ENCODE measurements around the gene LAMTOR5. TPM values are rescaled to one million over a fixed set of nuclear protein-coding genes. Genes with fewer than 3 reads are reported as not detected.

The LAMTOR5 gene
- total and polyA plus RNA-seq, 7 experiments from 2014 or later, result 63.3 to 238 (median 87.5) TPM

GRCh38 chr1:110450929-110451328 lies 43.4 kb upstream of the LAMTOR5 start, which contains the start of gene PROK1:
Gene PROK1, plus strand, starts transcription at chr1:110451149. Its CDS starts 68 bp downstream, at chr1:110451217.
- no peaks in the 10 kb centered on the region for H3K9me3 Mint-ChIP-seq
- POLR2A ChIA-PET, result no interaction called here
- intact Hi-C loops (cut with micrococcal nuclease), result no loop called here

DNA sequence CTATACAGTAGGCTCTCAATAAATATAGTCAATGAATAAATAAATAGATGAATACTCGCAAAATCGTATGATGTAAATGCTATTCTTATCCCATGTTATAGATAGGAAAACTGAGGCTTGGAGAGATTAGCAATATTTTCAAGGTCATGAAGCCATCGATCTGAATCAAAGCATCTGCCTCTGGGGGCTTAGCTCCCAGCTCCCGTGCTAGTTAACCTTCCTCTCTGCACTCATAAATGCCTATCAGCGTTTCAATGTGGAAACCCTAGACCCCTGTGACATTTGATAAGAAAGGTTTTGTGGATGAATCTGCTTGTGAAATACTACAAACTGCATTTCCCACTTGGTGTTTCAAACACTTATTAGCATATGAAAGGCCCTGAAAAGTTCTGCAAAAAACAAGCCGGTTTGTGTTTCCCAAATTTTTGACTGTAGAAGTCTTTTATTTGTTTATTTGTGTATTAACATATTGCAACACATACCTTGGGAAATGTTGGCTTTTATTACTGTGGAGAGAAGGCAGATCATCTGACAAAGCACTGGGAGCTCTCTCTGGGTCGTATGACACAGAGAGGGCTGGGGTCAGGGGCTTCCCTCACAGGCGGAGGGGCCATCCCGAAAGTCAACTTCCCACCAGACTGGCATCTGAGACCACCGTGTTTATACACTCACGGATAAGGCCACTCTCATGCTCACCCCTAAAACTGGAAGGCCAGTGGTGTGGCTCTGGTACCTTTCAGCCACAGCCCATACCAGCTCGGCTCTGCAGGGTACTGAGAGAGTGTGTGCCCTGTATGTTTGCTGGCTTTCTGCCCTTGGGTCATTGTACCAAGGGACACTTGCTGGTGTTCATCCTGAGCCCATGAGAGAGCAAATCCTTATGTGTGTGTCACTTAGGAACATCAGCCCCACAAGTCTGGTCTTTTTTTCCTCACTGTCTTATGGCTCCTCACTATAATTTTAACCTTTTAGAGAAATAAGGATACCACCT lies 42.5 kb upstream of the LAMTOR5 start:
- Mint-ChIP-seq H3K9me3 (no peaks in the 10 kb centered on the region), H3K27me3 (peaks cover 0 to 32% (median 12%) of the 10 kb centered on the region in 5 donors)

More at GRCh38 chr1:110450929-110451328, 43.4 kb upstream of the LAMTOR5 start, which contains the start of gene PROK1:
- Histone ChIP-seq H3K27me3 (ENCODE audit: control insufficient read depth in 2 of 2, insufficient read depth in 2 of 2, low read length in 2 of 2) (no peaks in the 10 kb centered on the region), H3K27ac (ENCODE audit: low read depth, low read length) (no peak within 1 kb of the TSS), H3K36me3 (ENCODE audit: control insufficient read depth in 2 of 3, insufficient read depth in 3 of 3, low read length in 3 of 3) (no peaks in the 10 kb centered on the region), H3K4me3 (ENCODE audit: low read length) (no peak within 1 kb of the TSS), H3K4me1 (ENCODE audit: control insufficient read depth in 2 of 2, insufficient read depth in 2 of 2, low read length in 2 of 2) (no peaks in the 10 kb centered on the region), H3K9me3 (ENCODE audit: control insufficient read depth in 2 of 3, low read length in 3 of 3) (no peaks in the 10 kb centered on the region)
- CTCF ChIA-PET, result interaction anchor here (2.0 kb wide), 1 partner anchor 254 kb away, joined by 5 read pairs; no protein-coding TSS in a partner anchor
- Mint-ChIP-seq H3K4me3 (no peak within 1 kb of the TSS), H3K27me3 (peaks cover 0 to 31% (median 12%) of the 10 kb centered on the region in 5 donors), H3K36me3 (no peaks in the 10 kb centered on the region), H3K4me1 (no peaks in the 10 kb centered on the region), H3K27ac (peak within 1 kb of the TSS in 1 of 9 donors; percentile 21)
- no peak for ATAC-seq
- no peak for DNase-seq

DNA sequence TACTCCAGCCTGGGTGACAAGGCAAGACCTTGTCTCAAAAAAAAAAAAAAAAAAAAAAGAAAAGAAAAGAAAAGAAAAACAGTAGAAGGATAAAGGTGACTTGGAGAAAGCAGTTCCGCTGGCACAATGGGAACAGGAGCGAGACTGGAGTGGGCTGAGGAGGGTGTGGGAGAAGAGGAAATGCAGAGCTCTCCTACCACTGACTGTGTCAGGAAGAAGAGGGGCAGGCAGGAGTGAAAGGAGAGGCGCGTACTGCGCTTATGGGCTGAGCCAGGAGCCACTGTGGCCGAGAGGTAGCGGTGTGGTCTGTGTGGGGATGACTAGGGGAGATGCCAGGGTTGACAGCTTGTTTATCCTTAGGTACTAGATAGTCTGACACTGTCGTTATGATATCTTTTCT lies 37.1 kb upstream of the LAMTOR5 start:
- Mint-ChIP-seq H3K4me1 (peaks cover 0 to 2% (median 0%) of the 10 kb centered on the region in 7 donors), H3K27ac (no peak overlapping the region), H3K36me3 (no peaks in the 10 kb centered on the region), H3K9me3 (no peaks in the 10 kb centered on the region), H3K27me3 (peaks cover 0 to 21% (median 7%) of the 10 kb centered on the region in 5 donors), H3K4me3 (no peak overlapping the region)
- Histone ChIP-seq H3K4me3 (ENCODE audit: low read length) (no peak overlapping the region), H3K27ac (ENCODE audit: low read depth, low read length) (no peak overlapping the region), H3K4me1 (ENCODE audit: control insufficient read depth in 2 of 2, insufficient read depth in 2 of 2, low read length in 2 of 2) (no peaks in the 10 kb centered on the region), H3K36me3 (ENCODE audit: control insufficient read depth in 2 of 3, insufficient read depth in 3 of 3, low read length in 3 of 3) (no peaks in the 10 kb centered on the region), H3K9me3 (ENCODE audit: control insufficient read depth in 2 of 3, low read length in 3 of 3) (no peaks in the 10 kb centered on the region), H3K27me3 (ENCODE audit: control insufficient read depth in 2 of 2, insufficient read depth in 2 of 2, low read length in 2 of 2) (no peaks in the 10 kb centered on the region)
- no peak for DNase-seq
- no peak for ATAC-seq
- ChIA-PET POLR2A (no interaction called here), CTCF (interaction anchor here (1.0 kb wide), 1 partner anchor 16 kb away, joined by 5 read pairs; no protein-coding TSS in a partner anchor)
- intact Hi-C loops (cut with micrococcal nuclease), result no loop called here

More for the DNA sequence above, 42.5 kb upstream of the LAMTOR5 start:
- H3K4me3 ChIP-seq (ENCODE audit: low read length), result no peak overlapping the region
- Mint-ChIP-seq H3K4me1 (no peaks in the 10 kb centered on the region), H3K36me3 (no peaks in the 10 kb centered on the region), H3K4me3 (no peak overlapping the region), H3K27ac (no peak overlapping the region)
- no peaks in the 10 kb centered on the region for H3K36me3 ChIP-seq (ENCODE audit: control insufficient read depth in 2 of 3, insufficient read depth in 3 of 3, low read length in 3 of 3)
- no peaks in the 10 kb centered on the region for H3K9me3 ChIP-seq (ENCODE audit: control insufficient read depth in 2 of 3, low read length in 3 of 3)
- intact Hi-C loops (cut with micrococcal nuclease), result no loop called here
- no peak for DNase-seq
- H3K27me3 ChIP-seq (ENCODE audit: control insufficient read depth in 2 of 2, insufficient read depth in 2 of 2, low read length in 2 of 2), result no peaks in the 10 kb centered on the region
- ChIA-PET POLR2A (no interaction called here), CTCF (no interaction called here)
- H3K4me1 ChIP-seq (ENCODE audit: control insufficient read depth in 2 of 2, insufficient read depth in 2 of 2, low read length in 2 of 2), result no peaks in the 10 kb centered on the region
- ATAC-seq, result no peak
- no peak overlapping the region for H3K27ac ChIP-seq (ENCODE audit: low read depth, low read length)

DNA sequence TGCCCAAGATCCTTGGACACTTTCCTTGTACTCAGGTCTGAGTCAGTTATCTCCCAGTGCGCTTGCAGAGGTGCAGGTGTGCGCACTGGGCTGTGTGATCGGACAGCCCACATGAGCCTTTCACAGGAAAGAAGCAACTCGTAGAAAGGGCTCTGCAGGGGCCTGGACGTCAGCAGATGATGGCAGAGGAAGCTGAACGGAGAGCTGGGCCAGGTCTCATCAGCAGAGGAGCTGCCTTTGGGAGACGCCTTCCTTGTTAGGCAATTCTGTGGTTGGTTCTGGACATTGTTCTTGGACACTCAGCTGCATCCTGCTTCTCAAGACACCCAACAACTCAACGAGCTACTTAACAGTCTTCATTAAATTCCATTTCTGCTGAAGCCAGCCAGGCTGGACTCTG lies 36.0 kb upstream of the LAMTOR5 start:
- ATAC-seq (no peak), DNase-seq (no peak)
- Mint-ChIP-seq H3K27ac (no peak overlapping the region), H3K36me3 (no peaks in the 10 kb centered on the region), H3K9me3 (no peaks in the 10 kb centered on the region), H3K4me3 (no peak overlapping the region), H3K27me3 (peaks cover 0 to 17% (median 9%) of the 10 kb centered on the region in 5 donors), H3K4me1 (peaks cover 0 to 2% (median 0%) of the 10 kb centered on the region in 7 donors)
- intact Hi-C loops (cut with micrococcal nuclease), result no loop called here
- H3K4me3 ChIP-seq (ENCODE audit: low read length), result no peak overlapping the region
- CTCF ChIA-PET, result no interaction called here
- no peaks in the 10 kb centered on the region for H3K4me1 ChIP-seq (ENCODE audit: control insufficient read depth in 2 of 2, insufficient read depth in 2 of 2, low read length in 2 of 2)
- POLR2A ChIA-PET, result no interaction called here
- H3K27ac ChIP-seq (ENCODE audit: low read depth, low read length), result no peak overlapping the region
- no peaks in the 10 kb centered on the region for H3K27me3 ChIP-seq (ENCODE audit: control insufficient read depth in 2 of 2, insufficient read depth in 2 of 2, low read length in 2 of 2)
- no peaks in the 10 kb centered on the region for H3K36me3 ChIP-seq (ENCODE audit: control insufficient read depth in 2 of 3, insufficient read depth in 3 of 3, low read length in 3 of 3)
- H3K9me3 ChIP-seq (ENCODE audit: control insufficient read depth in 2 of 3, low read length in 3 of 3), result no peaks in the 10 kb centered on the region

DNA sequence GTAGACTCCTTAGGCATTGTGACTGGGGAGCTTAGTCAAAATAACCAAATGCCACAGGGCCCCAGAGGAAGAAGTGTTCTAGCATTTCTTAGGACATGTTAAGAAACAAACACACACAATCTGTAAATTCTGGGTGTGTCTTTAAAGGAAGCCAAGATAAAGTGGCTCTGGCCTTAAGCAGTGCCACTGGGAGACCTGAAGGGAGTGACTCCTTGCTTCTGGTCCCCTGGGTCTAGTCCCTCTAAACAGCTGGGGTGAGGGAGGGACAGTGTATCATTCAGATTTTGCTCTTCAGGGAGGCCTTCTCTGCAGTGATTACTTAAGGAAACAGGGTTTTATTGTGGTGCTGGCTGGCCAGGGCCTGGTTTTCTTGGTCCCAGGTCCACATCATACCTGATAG lies 34.4 kb upstream of the LAMTOR5 start:
- ChIA-PET POLR2A (no interaction called here), CTCF (no interaction called here)
- H3K4me3 Mint-ChIP-seq, result no peak overlapping the region
- no peaks in the 10 kb centered on the region for H3K27me3 ChIP-seq (ENCODE audit: control insufficient read depth in 2 of 2, insufficient read depth in 2 of 2, low read length in 2 of 2)
- H3K27ac Mint-ChIP-seq, result no peak overlapping the region
- DNase-seq, result no peak
- no peaks in the 10 kb centered on the region for H3K9me3 ChIP-seq (ENCODE audit: control insufficient read depth in 2 of 3, low read length in 3 of 3)
- no peak overlapping the region for H3K27ac ChIP-seq (ENCODE audit: low read depth, low read length)
- intact Hi-C loops (cut with micrococcal nuclease), result no loop called here
- no peaks in the 10 kb centered on the region for H3K36me3 ChIP-seq (ENCODE audit: control insufficient read depth in 2 of 3, insufficient read depth in 3 of 3, low read length in 3 of 3)
- peaks cover 0 to 2% (median 0%) of the 10 kb centered on the region in 7 donors for H3K4me1 Mint-ChIP-seq
- H3K27me3 Mint-ChIP-seq, result peaks cover 0 to 17% (median 9%) of the 10 kb centered on the region in 5 donors
- no peaks in the 10 kb centered on the region for H3K36me3 Mint-ChIP-seq
- H3K9me3 Mint-ChIP-seq, result no peaks in the 10 kb centered on the region
- no peak for ATAC-seq
- H3K4me3 ChIP-seq (ENCODE audit: low read length), result no peak overlapping the region
- no peaks in the 10 kb centered on the region for H3K4me1 ChIP-seq (ENCODE audit: control insufficient read depth in 2 of 2, insufficient read depth in 2 of 2, low read length in 2 of 2)

DNA sequence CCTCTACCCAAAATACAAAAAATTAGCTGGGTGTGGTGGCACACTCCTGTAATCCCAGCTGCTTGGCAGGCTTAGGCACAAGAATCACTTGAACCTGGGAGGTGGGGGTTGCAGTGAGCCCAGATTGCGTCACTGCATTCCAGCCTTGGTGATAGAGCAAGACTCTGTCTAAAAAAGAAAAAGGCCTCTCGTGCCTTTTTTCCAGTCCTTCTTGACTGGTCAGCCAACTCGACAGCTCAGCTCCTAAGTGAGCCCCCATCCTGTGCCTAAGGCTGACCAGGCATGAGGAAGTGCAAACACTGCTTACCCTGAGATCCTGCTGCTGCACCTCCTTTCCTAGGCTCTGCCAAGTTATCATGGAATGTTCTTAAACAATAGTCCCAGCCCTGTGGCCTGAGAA lies 33.4 kb upstream of the LAMTOR5 start:
- Histone ChIP-seq H3K9me3 (ENCODE audit: control insufficient read depth in 2 of 3, low read length in 3 of 3) (no peaks in the 10 kb centered on the region), H3K4me1 (ENCODE audit: control insufficient read depth in 2 of 2, insufficient read depth in 2 of 2, low read length in 2 of 2) (no peaks in the 10 kb centered on the region), H3K36me3 (ENCODE audit: control insufficient read depth in 2 of 3, insufficient read depth in 3 of 3, low read length in 3 of 3) (no peaks in the 10 kb centered on the region), H3K27ac (ENCODE audit: low read depth, low read length) (no peak overlapping the region), H3K27me3 (ENCODE audit: control insufficient read depth in 2 of 2, insufficient read depth in 2 of 2, low read length in 2 of 2) (no peaks in the 10 kb centered on the region), H3K4me3 (ENCODE audit: low read length) (no peak overlapping the region)
- Mint-ChIP-seq H3K9me3 (no peaks in the 10 kb centered on the region), H3K27ac (no peak overlapping the region), H3K36me3 (no peaks in the 10 kb centered on the region), H3K4me1 (peaks cover 0 to 2% (median 0%) of the 10 kb centered on the region in 7 donors), H3K4me3 (no peak overlapping the region), H3K27me3 (peaks cover 0 to 17% (median 9%) of the 10 kb centered on the region in 5 donors)
- ATAC-seq, result no peak
- intact Hi-C loops (cut with micrococcal nuclease), result no loop called here
- ChIA-PET POLR2A (no interaction called here), CTCF (interaction anchor here (0.6 kb wide), 1 partner anchor 30 kb away, joined by 3 read pairs; no protein-coding TSS in a partner anchor)
- DNase-seq, result no peak
